Measurements from ENCODE around the gene IQGAP1.

DNA sequence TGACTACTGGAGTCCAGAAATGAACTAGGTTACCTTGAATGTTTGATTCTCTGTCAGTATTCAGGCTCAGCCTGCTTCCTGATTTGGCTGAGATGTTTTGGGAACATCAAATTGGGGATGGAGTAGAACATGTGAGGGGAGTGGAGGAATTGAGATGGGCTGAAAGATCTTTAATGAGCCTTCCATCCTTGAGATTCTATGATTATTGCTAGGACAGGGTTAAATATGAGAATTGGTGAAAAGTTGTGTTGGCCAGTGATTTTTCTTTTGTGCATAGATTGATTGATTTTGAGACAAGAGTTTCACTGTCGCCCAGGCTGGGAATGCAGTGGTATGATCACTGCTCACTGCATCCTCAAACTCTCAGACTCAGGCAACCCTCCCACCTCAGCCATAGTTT lies 32.4 kb downstream of the IQGAP1 start:
- TF ChIP-seq, protein P1, sequence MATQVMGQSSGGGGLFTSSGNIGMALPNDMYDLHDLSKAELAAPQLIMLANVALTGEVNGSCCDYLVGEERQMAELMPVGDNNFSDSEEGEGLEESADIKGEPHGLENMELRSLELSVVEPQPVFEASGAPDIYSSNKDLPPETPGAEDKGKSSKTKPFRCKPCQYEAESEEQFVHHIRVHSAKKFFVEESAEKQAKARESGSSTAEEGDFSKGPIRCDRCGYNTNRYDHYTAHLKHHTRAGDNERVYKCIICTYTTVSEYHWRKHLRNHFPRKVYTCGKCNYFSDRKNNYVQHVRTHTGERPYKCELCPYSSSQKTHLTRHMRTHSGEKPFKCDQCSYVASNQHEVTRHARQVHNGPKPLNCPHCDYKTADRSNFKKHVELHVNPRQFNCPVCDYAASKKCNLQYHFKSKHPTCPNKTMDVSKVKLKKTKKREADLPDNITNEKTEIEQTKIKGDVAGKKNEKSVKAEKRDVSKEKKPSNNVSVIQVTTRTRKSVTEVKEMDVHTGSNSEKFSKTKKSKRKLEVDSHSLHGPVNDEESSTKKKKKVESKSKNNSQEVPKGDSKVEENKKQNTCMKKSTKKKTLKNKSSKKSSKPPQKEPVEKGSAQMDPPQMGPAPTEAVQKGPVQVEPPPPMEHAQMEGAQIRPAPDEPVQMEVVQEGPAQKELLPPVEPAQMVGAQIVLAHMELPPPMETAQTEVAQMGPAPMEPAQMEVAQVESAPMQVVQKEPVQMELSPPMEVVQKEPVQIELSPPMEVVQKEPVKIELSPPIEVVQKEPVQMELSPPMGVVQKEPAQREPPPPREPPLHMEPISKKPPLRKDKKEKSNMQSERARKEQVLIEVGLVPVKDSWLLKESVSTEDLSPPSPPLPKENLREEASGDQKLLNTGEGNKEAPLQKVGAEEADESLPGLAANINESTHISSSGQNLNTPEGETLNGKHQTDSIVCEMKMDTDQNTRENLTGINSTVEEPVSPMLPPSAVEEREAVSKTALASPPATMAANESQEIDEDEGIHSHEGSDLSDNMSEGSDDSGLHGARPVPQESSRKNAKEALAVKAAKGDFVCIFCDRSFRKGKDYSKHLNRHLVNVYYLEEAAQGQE (IDR thresholded peaks at IDR 0.05; ENCODE audit: low read depth), result no peak
- TF ChIP-seq, protein P2, sequence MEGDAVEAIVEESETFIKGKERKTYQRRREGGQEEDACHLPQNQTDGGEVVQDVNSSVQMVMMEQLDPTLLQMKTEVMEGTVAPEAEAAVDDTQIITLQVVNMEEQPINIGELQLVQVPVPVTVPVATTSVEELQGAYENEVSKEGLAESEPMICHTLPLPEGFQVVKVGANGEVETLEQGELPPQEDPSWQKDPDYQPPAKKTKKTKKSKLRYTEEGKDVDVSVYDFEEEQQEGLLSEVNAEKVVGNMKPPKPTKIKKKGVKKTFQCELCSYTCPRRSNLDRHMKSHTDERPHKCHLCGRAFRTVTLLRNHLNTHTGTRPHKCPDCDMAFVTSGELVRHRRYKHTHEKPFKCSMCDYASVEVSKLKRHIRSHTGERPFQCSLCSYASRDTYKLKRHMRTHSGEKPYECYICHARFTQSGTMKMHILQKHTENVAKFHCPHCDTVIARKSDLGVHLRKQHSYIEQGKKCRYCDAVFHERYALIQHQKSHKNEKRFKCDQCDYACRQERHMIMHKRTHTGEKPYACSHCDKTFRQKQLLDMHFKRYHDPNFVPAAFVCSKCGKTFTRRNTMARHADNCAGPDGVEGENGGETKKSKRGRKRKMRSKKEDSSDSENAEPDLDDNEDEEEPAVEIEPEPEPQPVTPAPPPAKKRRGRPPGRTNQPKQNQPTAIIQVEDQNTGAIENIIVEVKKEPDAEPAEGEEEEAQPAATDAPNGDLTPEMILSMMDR (IDR thresholded peaks at IDR 0.05 in 2 of 3, conservative IDR thresholded peaks at IDR 0.05 in 1 of 3; ENCODE audit: borderline replicate concordance in 1 of 3, insufficient read depth in 1 of 3, low read depth in 2 of 3, low read length in 2 of 3), result no peak
- TF ChIP-seq, protein P3, sequence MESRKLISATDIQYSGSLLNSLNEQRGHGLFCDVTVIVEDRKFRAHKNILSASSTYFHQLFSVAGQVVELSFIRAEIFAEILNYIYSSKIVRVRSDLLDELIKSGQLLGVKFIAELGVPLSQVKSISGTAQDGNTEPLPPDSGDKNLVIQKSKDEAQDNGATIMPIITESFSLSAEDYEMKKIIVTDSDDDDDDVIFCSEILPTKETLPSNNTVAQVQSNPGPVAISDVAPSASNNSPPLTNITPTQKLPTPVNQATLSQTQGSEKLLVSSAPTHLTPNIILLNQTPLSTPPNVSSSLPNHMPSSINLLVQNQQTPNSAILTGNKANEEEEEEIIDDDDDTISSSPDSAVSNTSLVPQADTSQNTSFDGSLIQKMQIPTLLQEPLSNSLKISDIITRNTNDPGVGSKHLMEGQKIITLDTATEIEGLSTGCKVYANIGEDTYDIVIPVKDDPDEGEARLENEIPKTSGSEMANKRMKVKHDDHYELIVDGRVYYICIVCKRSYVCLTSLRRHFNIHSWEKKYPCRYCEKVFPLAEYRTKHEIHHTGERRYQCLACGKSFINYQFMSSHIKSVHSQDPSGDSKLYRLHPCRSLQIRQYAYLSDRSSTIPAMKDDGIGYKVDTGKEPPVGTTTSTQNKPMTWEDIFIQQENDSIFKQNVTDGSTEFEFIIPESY (IDR thresholded peaks at IDR 0.05; ENCODE audit: extremely low read depth, insufficient replicate concordance, low read length), result no peak
- TF ChIP-seq POLR2A (IDR thresholded peaks at IDR 0.05; ENCODE audit: borderline replicate concordance, extremely low read depth, insufficient read depth, insufficient read length) (no peak), SIN3A (IDR thresholded peaks at IDR 0.05; ENCODE audit: low read depth) (no peak), YY1 (IDR thresholded peaks at IDR 0.05; ENCODE audit: extremely low read depth, insufficient replicate concordance, low read depth, low read length) (no peak), JUND (IDR thresholded peaks at IDR 0.05) (no peak)
